K562 (cell line): Measurements from ENCODE around the gene LLGL2. TPM values are rescaled to one million over a fixed set of nuclear protein-coding genes. Genes with fewer than 3 reads are reported as not detected.

ENCODE experiments used
- ATAC-seq: fragments of 200-7000 bp; cut with Tn5 transposase; 3 replicates; pipeline ENCODE4 v1.9.1; 2020; ENCODE audit warnings: moderate library complexity
- BruUV-seq: library from RNA; stranded (reverse); fragments of 400-500 nt; replicated peaks from 2 replicates; lab custom pipeline; 2021; lab: Mats Ljungman, UMichigan
- CTCF ChIA-PET: fragments of 300-600 bp; formaldehyde crosslinking; extraction: SDS; loops from one replicate; lab custom pipeline; 2021; ENCODE audit warnings: low intra/inter-chr PET ratio; lab: Yijun Ruan, JAX
- POLR2A ChIA-PET: fragments of 300-600, 350-650 bp; sonication (Branson Sonifier 250); formaldehyde crosslinking; extraction: SDS; loops from one replicate; lab custom pipeline; 2021; ENCODE audit warnings: antibody characterized with exemption, inconsistent platforms; lab: Yijun Ruan, JAX
- DNase-seq, 4 experiments: peaks; one replicate each; pipeline versions ENCODE4 v3.0.0 to v3.0.0-alpha.2; 2011 to 2018; ENCODE audit warnings: low spot score in 3 of 4, mixed read lengths in 3 of 4; ENCODE audit errors: extremely low read depth in 1 of 4
- FAIRE-seq: peaks from 2 replicates; lab custom pipeline; 2011; peaks lifted over from hg19 to GRCh38; lab: Jason Lieb, UNC
- H2AFZ ChIP-seq: 2 replicates; pipeline ENCODE4 v1.6.0; 2011; ENCODE audit warnings: low read depth, low read length, control low read depth, inconsistent platforms
- H3K27ac ChIP-seq: fragments of 200-600 bp; 3 replicates; pipeline ENCODE4 v1.8.0; 2011; ENCODE audit warnings: low read depth, mild to moderate bottlenecking, control low read depth, inconsistent platforms, low read length, moderate library complexity, mixed read lengths; ENCODE audit errors: extremely low read depth
- H3K27me3 ChIP-seq, 2 experiments: fragments of 300-600 bp in 1 of 2; 2 replicates in 1 of 2; 3 replicates in 1 of 2; pipeline versions ENCODE4 v1.6.0 to v1.8.0; 2011; ENCODE audit warnings: inconsistent platforms in 2 of 2, low read length in 2 of 2, mild to moderate bottlenecking in 1 of 2, mixed read lengths in 1 of 2, moderate library complexity in 1 of 2; ENCODE audit not compliant: control insufficient read depth in 2 of 2, insufficient read depth in 2 of 2
- H3K36me3 ChIP-seq: fragments of 300-600 bp; 3 replicates; pipeline ENCODE4 v1.8.0; 2011; ENCODE audit warnings: mild to moderate bottlenecking, low read length, inconsistent platforms; ENCODE audit not compliant: control insufficient read depth, insufficient read depth
- H3K4me1 ChIP-seq, 2 experiments: fragments of 200-600 bp in 1 of 2; replicated peaks in 1 of 2; 2 replicates in 1 of 2; 3 replicates in 1 of 2; pipeline versions ENCODE4 v1.5.1 to v1.8.0; 2011; ENCODE audit warnings: inconsistent platforms in 2 of 2, low read length in 2 of 2, mild to moderate bottlenecking in 1 of 2, mixed read lengths in 1 of 2, moderate library complexity in 1 of 2; ENCODE audit not compliant: control insufficient read depth in 2 of 2, insufficient read depth in 2 of 2
- H3K4me2 ChIP-seq: 2 replicates; pipeline ENCODE4 v1.6.1; 2011; ENCODE audit warnings: low read length, control low read depth, inconsistent platforms, mixed read lengths; ENCODE audit not compliant: insufficient read depth
- H3K4me3 ChIP-seq: fragments of 200-600 bp; sonication (generic), shearing (Covaris generic); 2 replicates; pipeline ENCODE4 v1.5.1; 2016; ENCODE audit warnings: control low read depth, inconsistent platforms
- H3K79me2 ChIP-seq: fragments of 200-600 bp; 3 replicates; pipeline ENCODE4 v1.8.0; 2011; ENCODE audit warnings: low read length, inconsistent platforms; ENCODE audit not compliant: control insufficient read depth, insufficient read depth
- H3K9ac ChIP-seq, 2 experiments: 2 replicates each; pipeline versions ENCODE4 v1.6.0 to v1.6.1; 2011; ENCODE audit warnings: low read depth in 2 of 2, low read length in 2 of 2, control low read depth in 1 of 2, inconsistent platforms in 1 of 2, mild to moderate bottlenecking in 1 of 2, mixed read lengths in 1 of 2; ENCODE audit not compliant: insufficient read depth in 1 of 2
- H3K9me1 ChIP-seq: one replicate; pipeline ENCODE4 v1.6.0; 2011; ENCODE audit warnings: inconsistent platforms, mild to moderate bottlenecking, low read length, moderate library complexity; ENCODE audit not compliant: control insufficient read depth, insufficient read depth
- H3K9me3 ChIP-seq: replicated peaks from 2 replicates; pipeline ENCODE4 v1.5.1; 2011; ENCODE audit warnings: low read depth, low read length, inconsistent platforms; ENCODE audit not compliant: control insufficient read depth, insufficient read depth
- H4K20me1 ChIP-seq: replicated peaks from 2 replicates; pipeline ENCODE4 v1.6.1; 2011; ENCODE audit warnings: low read length, inconsistent platforms, mixed read lengths; ENCODE audit not compliant: control insufficient read depth, insufficient read depth
- BACH1 ChIP-seq: fragments of 200-800 bp; sonication (Bioruptor generic); IDR thresholded peaks from 2 replicates; pipeline ENCODE4 v1.6.1; 2016; ENCODE audit warnings: missing genetic modification characterization, missing compliant biosample characterization
- MNT ChIP-seq, 2 experiments: fragments of 450-650 bp; conservative IDR thresholded peaks; 2 replicates each; pipeline ENCODE4 v1.6.1; 2017; ENCODE audit warnings: mild to moderate bottlenecking in 2 of 2, moderate library complexity in 2 of 2
- PCBP2 ChIP-seq: fragments of 200-400 bp; formaldehyde crosslinking; IDR thresholded peaks from 2 replicates; pipeline ENCODE4 v1.6.1; 2018; ENCODE audit warnings: low read length, low read depth, mild to moderate bottlenecking, moderate library complexity; ENCODE audit not compliant: poor library complexity, severe bottlenecking
- SETDB1 ChIP-seq: IDR thresholded peaks from one replicate; pipeline ENCODE4 v1.6.1; 2012; ENCODE audit warnings: low read length, control low read depth, inconsistent platforms
- SRSF9 ChIP-seq: fragments of 200-400 bp; formaldehyde crosslinking; IDR thresholded peaks from 2 replicates; pipeline ENCODE4 v1.6.1; 2017; ENCODE audit warnings: low read depth, low read length, borderline replicate concordance
- TBL1XR1 ChIP-seq, 2 experiments: IDR thresholded peaks; 2 replicates each; pipeline ENCODE4 v1.6.1; 2012; ENCODE audit warnings: improper control_type of control experiment in 2 of 2, low read length in 2 of 2, mild to moderate bottlenecking in 1 of 2
- THRB ChIP-seq: fragments of 450-650 bp; formaldehyde crosslinking; conservative IDR thresholded peaks from 2 replicates; pipeline ENCODE4 v1.4.0; 2022; ENCODE audit warnings: mild to moderate bottlenecking, missing genetic modification characterization
- ZBTB26 ChIP-seq: fragments of 450-650 bp; formaldehyde crosslinking; IDR thresholded peaks from 2 replicates; pipeline ENCODE4 v1.4.0; 2022; ENCODE audit warnings: missing genetic modification characterization
- ZNF121 ChIP-seq: sonication (generic); formaldehyde crosslinking; conservative IDR thresholded peaks from 2 replicates; pipeline ENCODE4 v1.8.0; 2022; ENCODE audit warnings: missing genetic modification reagents
- ZNF431 ChIP-seq: sonication (generic); formaldehyde crosslinking; IDR thresholded peaks from 2 replicates; pipeline ENCODE4 v1.8.0; 2022; ENCODE audit warnings: mild to moderate bottlenecking, missing genetic modification reagents
- ZNF507 ChIP-seq: conservative IDR thresholded peaks from 2 replicates; pipeline ENCODE4 v1.6.1; 2017; ENCODE audit warnings: missing genetic modification characterization, missing compliant biosample characterization
- WGBS: fragments of 100-300 bp; shearing (Covaris generic); methylation state at CpG from one replicate; pipeline ENCODE4 v1.1.6; 2016; ENCODE audit warnings: low coverage, mixed read lengths; ENCODE audit not compliant: insufficient coverage; ENCODE audit errors: missing lambda C conversion rate; 5-methylcytosine and 5-hydroxymethylcytosine counted together
- in situ Hi-C: fragments of 300-500 bp; cut with MboI; formaldehyde crosslinking; loops from 4 replicates; pipeline ENCODE4 v1.15.0; 2018; ENCODE audit warnings: inconsistent platforms, mixed read lengths
- intact Hi-C: fragments of 100-400 bp; cut with micrococcal nuclease; formaldehyde crosslinking; loops from 2 replicates; pipeline ENCODE4 v1.14.2; 2022
- polyA plus RNA-seq, 8 experiments: library from polyadenylated mRNA; depleted of rRNA in 4 of 8; stranded (reverse) in 5 of 8; unstranded in 3 of 8; fragments of >200 nt; fragmentation: Nextera tagmentation in 2 of 8; fragmentation: Illumina TruSeq in 1 of 8; extraction: Ambion mirVana in 2 of 8; extraction: Trizol in 1 of 8; gene quantifications; 2 replicates each; pipeline versions ENCODE4 v1.2.1 to v1.2.3, GENCODE V29; 2011 to 2014; ENCODE audit warnings: inconsistent platforms in 1 of 8, missing spikeins in 1 of 8
- total RNA-seq, 7 experiments: library from RNA; depleted of rRNA in 6 of 7; stranded (reverse); fragments of >200 nt in 6 of 7; fragmentation: Illumina TruSeq in 2 of 7; extraction: Trizol in 2 of 7; gene quantifications; 2 replicates each; pipeline versions ENCODE4 v1.2.1 to v1.2.3, GENCODE V29; 2011 to 2021; ENCODE audit warnings: low replicate concordance in 1 of 7

The LLGL2 gene
- total and polyA plus RNA-seq, 9 of the 15 experiments (the other 6 are each of a cell fraction or from before 2014, with no cell fraction given): 0.32 to 24.4 (median 10.2) TPM

- TF ChIP-seq SRSF9: no peak
- TF ChIP-seq MNT (conservative IDR thresholded peaks at IDR 0.05): no peak
- no peak for TF ChIP-seq BACH1 (tag)
- TF ChIP-seq THRB (CRISPR knock-in tag): no peak
- TF ChIP-seq SETDB1: no peak
- no peak for TF ChIP-seq TBL1XR1 (IDR thresholded peaks at IDR 0.05; ENCODE audit: low read length in 2 of 2)
Measured at GRCh38 chr17:75489511-75489955, 36.0 kb upstream of the LLGL2 start (continued).

- no peak overlapping the region for H3K27ac ChIP-seq
- H3K4me2 ChIP-seq: no peak overlapping the region
- CTCF ChIA-PET: no interaction called here
- peaks cover 10% of the 10 kb centered on the region; the same call in 1 of the 2 replicates for H4K20me1 ChIP-seq
- WGBS: 74% methylated on average over 14 of the region's 14 CpGs
- intact Hi-C loops: no loop called here
- no peak for ATAC-seq
- no peak for DNase-seq
- TF ChIP-seq ZBTB26 (no peak), ZNF431 (CRISPR knock-in tag) (no peak), ZNF507 (tag) (no peak), PCBP2 (no peak), ZNF121 (CRISPR knock-in tag) (no peak)
- H3K4me1 ChIP-seq: peaks cover 11 to 35% of the 10 kb centered on the region in 2 experiments; a peak in 4 of 5 replicates
- H3K27me3 ChIP-seq: no peaks in the 10 kb centered on the region
- H3K9ac ChIP-seq: no peak overlapping the region; a peak in 1 of 4 replicates
- H3K36me3 ChIP-seq: peaks cover 24% of the 10 kb centered on the region; the same call in 1 of the 3 replicates
- FAIRE-seq: no peak
- POLR2A ChIA-PET: interaction anchor here (0.9 to 1.0 kb wide), 2 partner anchors 8 to 11 kb away, joined by 3 to 4 read pairs; no protein-coding TSS in a partner anchor
- H3K9me1 ChIP-seq: no peaks in the 10 kb centered on the region
- 0 out of 3 replicates have a peak, but pooled peaks cover 2% of the 10 kb centered on the region for H3K79me2 ChIP-seq
- H3K9me3 ChIP-seq: no peaks in the 10 kb centered on the region
- BruUV-seq: no TSS peak
- in situ Hi-C loops: no loop called here
- no peak overlapping the region for H3K4me3 ChIP-seq
- no peak overlapping the region for H2AFZ ChIP-seq
Measured at GRCh38 chr17:75490173-75490743, 35.2 kb upstream of the LLGL2 start.
